Effector memory CD8-positive, alpha-beta T cell (primary cell): Measurements from ENCODE around the gene VAPB.
"Not testable (repeated sequence)": the region's sequence is repeated elsewhere in the genome, so short reads cannot be mapped to it uniquely, and the experiment has no call there.

Experiments
- ATAC-seq: fragments of 150-1000 bp; cut with Tn5 transposase; replicated peaks from 2 replicates; pipeline ENCODE4 v1.10.0; 2021; ENCODE audit warnings: mild to moderate bottlenecking, moderate library complexity
- DNase-seq, 3 experiments: peaks; one replicate each; pipeline ENCODE4 v3.0.0; 2021
- H3K27ac Mint-ChIP-seq, 2 donors: one replicate each; pipeline ENCODE4 v1.8.0; 2022; ENCODE audit warnings: mild to moderate bottlenecking in 2 of 2, mixed read lengths in 2 of 2, moderate library complexity in 2 of 2
- H3K27me3 Mint-ChIP-seq, 2 donors: one replicate each; pipeline ENCODE4 v1.8.0; 2022; ENCODE audit warnings: mixed read lengths in 2 of 2
- H3K36me3 Mint-ChIP-seq: one replicate; pipeline ENCODE4 v1.8.0; 2022; ENCODE audit warnings: mild to moderate bottlenecking, moderate library complexity, mixed read lengths; ENCODE audit not compliant: insufficient read depth
- H3K4me1 Mint-ChIP-seq, 2 donors: one replicate each; pipeline ENCODE4 v1.8.0; 2022; ENCODE audit warnings: low read depth in 2 of 2, mixed read lengths in 2 of 2
- H3K4me3 Mint-ChIP-seq, 2 donors: one replicate each; pipeline ENCODE4 v1.8.0; 2022; ENCODE audit warnings: mild to moderate bottlenecking in 2 of 2, mixed read lengths in 2 of 2, moderate library complexity in 2 of 2
- H3K9me3 Mint-ChIP-seq, 2 donors: one replicate each; pipeline ENCODE4 v1.8.0; 2022; ENCODE audit warnings: mixed read lengths in 2 of 2

Gene VAPB

DNA sequence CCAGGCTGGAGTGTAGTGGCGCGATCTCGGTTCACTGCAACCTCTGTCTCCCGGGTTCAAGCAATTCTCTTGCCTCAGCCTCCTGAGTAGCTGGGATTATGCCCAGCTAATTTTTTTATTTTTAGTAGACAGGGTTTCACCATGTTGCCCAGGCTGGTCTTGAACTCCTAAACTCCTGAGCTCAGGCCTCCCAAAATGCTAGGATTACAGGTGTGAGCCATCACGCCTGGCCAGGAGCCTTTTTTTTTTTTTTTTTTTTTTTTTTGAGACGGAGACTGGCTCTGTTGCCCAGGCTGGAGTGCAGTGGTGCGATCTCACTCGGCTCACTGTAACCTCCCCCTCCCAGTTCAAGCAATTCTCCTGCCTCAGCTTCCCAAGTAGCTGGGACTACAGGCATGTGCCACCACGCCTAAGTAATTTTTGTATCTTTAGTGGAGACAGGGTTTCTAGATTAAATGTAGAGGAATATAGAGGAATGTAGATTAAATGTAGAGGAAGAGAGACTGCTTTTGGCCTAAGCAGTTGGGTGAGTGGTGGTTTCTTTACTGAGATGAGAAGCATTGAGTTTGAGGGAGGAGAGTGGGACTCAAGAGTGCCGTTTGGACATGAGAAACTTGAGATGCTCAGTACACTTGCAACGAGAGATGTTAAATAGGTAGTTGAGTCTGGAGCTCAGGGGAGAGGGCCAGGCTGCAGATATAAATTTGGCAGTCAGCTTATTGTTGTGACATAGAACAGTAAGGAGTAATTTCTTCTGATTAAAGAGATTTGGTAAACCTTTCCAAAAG is 16.7 kb downstream of the VAPB start:
- DNase-seq (no peak), ATAC-seq (no peak)
- Mint-ChIP-seq H3K9me3 (no peaks in the 10 kb centered on the region), H3K4me1 (peaks cover 13 to 38% of the 10 kb centered on the region in 2 donors), H3K27me3 (no peaks in the 10 kb centered on the region), H3K36me3 (no peaks in the 10 kb centered on the region), H3K27ac (no peak overlapping the region), H3K4me3 (no peak overlapping the region)

DNA sequence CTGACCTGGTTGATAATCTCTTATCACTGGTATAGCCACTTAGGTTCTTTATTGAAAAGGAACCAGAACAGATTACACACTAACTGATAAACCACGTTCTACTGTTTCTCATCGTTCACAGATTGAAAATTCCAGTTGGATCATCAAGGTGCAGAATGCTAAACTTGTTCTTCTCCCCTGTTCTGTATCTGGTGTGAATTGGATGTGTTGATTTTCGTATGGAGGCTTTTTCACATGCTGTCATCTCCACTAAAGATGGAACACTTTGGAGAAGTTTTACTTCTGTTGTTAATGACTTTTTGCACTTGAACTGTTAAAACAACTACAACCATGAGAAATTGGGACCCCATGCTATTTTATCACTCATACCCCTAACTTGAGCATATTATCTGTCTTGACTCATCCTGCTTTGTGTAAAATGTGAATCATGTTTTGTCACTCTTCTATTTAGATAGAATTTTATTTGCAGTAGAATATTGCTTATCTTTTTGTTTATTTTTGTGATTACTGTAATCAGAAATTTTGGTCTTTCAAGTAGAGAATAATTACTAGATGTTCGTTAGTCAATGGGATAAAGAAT is 17.5 kb downstream of the VAPB start:
- Mint-ChIP-seq H3K27ac (no peak overlapping the region), H3K4me3 (no peak overlapping the region), H3K36me3 (no peaks in the 10 kb centered on the region)

DNA sequence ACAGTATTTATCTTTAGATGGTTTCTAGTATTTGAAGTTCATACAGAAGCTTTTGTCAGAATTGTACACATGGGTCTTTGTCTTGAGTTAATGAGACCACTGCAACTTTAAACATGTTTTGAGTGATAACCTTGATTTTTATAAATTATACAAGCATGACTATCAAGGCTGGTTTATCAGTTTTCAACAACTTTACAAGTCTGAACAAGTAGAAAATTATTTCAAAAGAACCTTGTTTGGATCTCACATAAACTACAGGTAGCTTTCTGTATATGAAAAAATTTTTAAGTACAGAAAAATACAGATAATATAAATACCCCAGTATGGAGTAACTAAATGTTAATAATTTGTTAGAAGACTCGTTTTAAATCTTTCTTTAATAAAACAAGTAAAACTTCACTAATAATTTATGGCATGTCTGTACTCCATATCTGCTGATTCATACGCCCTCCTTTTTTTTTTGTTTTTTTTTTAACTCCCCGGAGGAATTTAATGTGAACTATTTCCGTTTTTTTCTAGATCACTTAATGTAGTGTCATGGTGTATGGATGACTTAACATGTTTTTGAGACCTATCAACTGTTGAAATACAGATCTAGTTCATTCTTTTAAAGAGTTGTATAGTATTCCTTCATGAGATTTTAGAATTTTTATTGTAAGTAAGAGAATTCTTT is 18.3 kb downstream of the VAPB start:
- Mint-ChIP-seq H3K4me3 (peak overlapping the region in 1 of 2 donors; percentile 76), H3K27me3 (no peaks in the 10 kb centered on the region), H3K4me1 (peaks cover 12 to 43% of the 10 kb centered on the region in 2 donors), H3K27ac (peak overlapping the region; percentile 61 to 95), H3K36me3 (no peaks in the 10 kb centered on the region), H3K9me3 (no peaks in the 10 kb centered on the region)
- no peak for ATAC-seq
- DNase-seq, result no peak

More for the DNA sequence above, 17.5 kb downstream of the VAPB start:
- no peak for DNase-seq
- Mint-ChIP-seq H3K4me1 (peaks cover 12 to 38% of the 10 kb centered on the region in 2 donors), H3K27me3 (no peaks in the 10 kb centered on the region), H3K9me3 (no peaks in the 10 kb centered on the region)
- ATAC-seq, result no peak

DNA sequence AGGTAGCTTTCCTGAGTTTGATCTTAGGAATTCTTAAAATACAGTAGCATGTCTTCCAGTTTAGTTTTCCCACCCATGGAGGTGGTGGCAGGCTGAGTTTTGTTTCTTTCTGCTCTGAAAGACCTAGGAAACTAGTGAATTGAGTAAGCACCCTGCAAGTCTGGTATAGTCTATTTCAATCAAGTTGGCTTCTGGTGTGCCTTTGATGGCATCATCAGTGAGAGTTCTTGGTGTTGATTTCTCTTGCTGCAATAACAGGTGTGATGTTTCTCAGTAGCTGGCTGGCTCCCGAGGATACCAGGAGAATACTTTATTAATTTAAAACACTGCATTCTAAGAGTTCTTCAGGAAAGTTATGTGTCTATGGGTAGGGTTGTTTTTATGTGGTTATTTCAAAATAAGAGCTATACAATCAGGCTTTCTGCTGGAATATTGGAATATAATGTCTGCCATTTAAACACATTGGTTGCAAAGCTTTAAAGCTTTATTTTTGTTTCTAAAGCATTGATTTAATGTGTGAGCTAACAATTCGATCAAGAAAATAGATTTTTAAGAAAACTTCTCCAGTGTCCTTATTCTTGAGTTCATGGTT is 19.0 kb downstream of the VAPB start:
- DNase-seq (peak in 1 of 3 experiments; percentile 6), ATAC-seq (peak; percentile 78)
- Mint-ChIP-seq H3K4me1 (peaks cover 12 to 43% of the 10 kb centered on the region in 2 donors), H3K27me3 (no peaks in the 10 kb centered on the region), H3K9me3 (no peaks in the 10 kb centered on the region), H3K27ac (peak overlapping the region; percentile 61 to 95), H3K36me3 (no peaks in the 10 kb centered on the region), H3K4me3 (peak overlapping the region; percentile 63 to 76)

DNA sequence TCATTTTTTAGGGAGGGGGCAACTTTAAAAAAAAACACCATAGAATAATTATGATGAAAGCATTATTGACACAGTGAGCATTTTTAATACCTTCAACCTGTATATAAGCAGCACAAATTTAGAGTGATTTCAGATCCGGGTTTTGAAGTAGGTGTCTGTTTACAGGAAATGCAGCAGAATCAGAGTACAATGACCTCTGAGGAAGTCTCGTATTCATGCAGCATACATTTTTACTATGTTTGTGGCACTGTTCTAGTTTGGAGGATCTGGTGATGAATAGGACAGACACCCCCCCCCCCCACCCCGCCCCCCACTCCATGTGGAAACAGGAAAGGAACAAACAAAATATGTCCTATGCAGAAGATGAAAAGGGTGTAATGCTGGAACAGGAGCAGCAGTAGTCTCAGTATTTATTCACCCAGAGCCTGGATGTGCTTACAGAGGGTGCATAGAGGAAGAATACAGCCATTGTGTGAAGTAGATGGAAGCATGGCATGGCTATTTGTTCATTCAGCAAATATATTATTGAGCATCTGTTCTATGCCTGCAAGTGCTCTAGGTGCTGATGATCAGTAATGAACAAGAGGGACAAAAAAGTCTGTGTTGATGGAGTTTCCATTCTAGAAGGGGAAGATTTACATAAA is 19.7 kb downstream of the VAPB start:
- DNase-seq, result no peak
- no peaks in the 10 kb centered on the region for H3K36me3 Mint-ChIP-seq
- H3K27ac Mint-ChIP-seq, result peak overlapping the region; percentile 61 to 95
- H3K9me3 Mint-ChIP-seq, result no peaks in the 10 kb centered on the region
- ATAC-seq, result peak; percentile 81
- no peaks in the 10 kb centered on the region for H3K27me3 Mint-ChIP-seq
- peak overlapping the region; percentile 63 to 76 for H3K4me3 Mint-ChIP-seq
- H3K4me1 Mint-ChIP-seq, result peaks cover 12 to 43% of the 10 kb centered on the region in 2 donors

DNA sequence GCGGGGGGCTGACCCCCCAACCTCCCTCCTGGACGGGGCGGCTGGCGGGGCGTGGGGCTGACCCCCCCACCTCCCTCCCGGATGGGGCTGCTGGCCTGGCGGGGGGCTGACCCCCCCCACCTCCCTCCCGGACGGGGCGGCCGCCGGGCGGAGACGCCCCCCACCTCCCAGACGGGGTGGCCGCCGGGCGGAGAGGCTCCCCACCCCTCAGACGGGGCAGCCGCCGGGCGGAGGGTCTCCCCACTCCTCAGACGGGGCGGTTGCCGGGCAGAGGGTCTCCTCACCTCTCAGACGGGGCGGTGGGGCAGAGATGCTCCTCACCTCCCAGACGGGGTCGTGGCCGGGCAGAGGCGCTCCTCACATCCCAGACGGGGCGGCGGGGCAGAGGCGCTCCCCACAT is 25.2 kb downstream of the VAPB start:
- not testable (repeated sequence) for H3K9me3 Mint-ChIP-seq, H3K4me3 Mint-ChIP-seq, H3K27ac Mint-ChIP-seq, ATAC-seq, H3K27me3 Mint-ChIP-seq, H3K36me3 Mint-ChIP-seq, DNase-seq
- peaks cover 14 to 40% of the 10 kb centered on the region in 2 donors for H3K4me1 Mint-ChIP-seq

DNA sequence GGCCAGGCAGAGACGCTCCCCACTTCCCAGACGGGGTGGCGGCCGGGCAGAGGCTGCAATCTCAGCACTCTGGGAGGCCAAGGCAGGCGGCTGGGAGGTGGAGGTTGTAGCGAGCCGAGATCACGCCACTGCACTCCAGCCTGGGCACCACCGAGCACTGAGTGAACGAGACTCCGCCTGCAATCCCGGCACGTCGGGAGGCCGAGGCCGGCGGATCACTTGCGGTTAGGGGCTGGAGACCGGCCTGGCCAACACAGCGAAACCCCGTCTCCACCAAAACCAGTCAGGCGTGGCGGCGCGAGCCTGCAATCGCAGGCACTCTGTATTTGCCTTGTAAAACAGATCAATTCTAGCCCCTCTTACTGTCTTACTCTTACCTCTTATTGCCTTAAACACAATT is 25.8 kb downstream of the VAPB start:
- H3K27me3 Mint-ChIP-seq, DNase-seq, H3K36me3 Mint-ChIP-seq, H3K4me3 Mint-ChIP-seq, ATAC-seq, H3K9me3 Mint-ChIP-seq: not testable (repeated sequence)
- Mint-ChIP-seq H3K4me1 (peaks cover 14 to 36% of the 10 kb centered on the region in 2 donors), H3K27ac (peak overlapping the region; percentile 20 to 91)

DNA sequence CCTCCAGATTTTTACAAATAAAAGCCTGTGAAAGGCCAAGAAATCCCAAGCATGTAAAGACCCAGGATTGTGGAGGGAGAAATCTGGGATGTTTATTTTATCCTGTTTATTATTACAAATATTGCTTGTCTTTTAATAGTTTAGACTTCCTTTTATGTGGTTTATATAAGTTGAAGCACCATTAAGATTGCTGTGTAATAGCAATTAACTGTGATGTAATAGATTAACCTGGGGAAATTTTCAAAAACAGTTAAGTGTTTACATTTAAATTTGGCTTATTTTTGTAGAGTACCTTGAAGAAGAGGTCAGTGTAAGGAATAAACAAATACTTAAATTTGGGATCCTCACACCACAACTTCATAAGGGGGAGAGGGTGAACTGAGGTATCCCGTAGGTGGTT is 27.0 kb downstream of the VAPB start:
- Mint-ChIP-seq H3K27me3 (no peaks in the 10 kb centered on the region), H3K4me1 (peaks cover 16 to 28% of the 10 kb centered on the region in 2 donors), H3K27ac (peak overlapping the region; percentile 57 to 91), H3K9me3 (no peaks in the 10 kb centered on the region), H3K36me3 (peaks cover 12% of the 10 kb centered on the region), H3K4me3 (peak overlapping the region; percentile 5 to 37)
- ATAC-seq (no peak), DNase-seq (no peak)

DNA sequence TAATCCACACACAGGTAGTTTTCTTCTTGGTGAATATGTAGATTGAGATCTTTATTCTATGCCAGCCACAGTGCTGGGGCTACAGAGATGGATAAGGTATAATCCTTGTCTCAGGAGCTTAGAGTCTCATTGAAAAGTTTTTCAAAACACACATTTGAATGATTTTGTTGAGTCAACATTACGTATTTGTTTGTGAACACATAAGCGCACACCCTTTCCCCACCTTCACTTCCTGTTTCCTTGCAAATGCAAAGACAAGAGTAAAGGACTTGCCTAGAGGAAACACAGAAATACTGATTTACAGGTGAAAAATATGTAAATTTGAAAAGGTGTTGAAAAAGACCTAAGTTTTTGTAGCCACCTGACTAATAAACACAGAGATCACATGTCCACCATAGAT is 27.8 kb downstream of the VAPB start:
- peaks cover 16 to 27% of the 10 kb centered on the region in 2 donors for H3K4me1 Mint-ChIP-seq
- H3K27ac Mint-ChIP-seq, result peak overlapping the region; percentile 57 to 91
- no peak for DNase-seq
- peak overlapping the region; percentile 5 to 37 for H3K4me3 Mint-ChIP-seq
- no peaks in the 10 kb centered on the region for H3K9me3 Mint-ChIP-seq
- peaks cover 14% of the 10 kb centered on the region for H3K36me3 Mint-ChIP-seq
- ATAC-seq, result peak; percentile 51
- H3K27me3 Mint-ChIP-seq, result no peaks in the 10 kb centered on the region

DNA sequence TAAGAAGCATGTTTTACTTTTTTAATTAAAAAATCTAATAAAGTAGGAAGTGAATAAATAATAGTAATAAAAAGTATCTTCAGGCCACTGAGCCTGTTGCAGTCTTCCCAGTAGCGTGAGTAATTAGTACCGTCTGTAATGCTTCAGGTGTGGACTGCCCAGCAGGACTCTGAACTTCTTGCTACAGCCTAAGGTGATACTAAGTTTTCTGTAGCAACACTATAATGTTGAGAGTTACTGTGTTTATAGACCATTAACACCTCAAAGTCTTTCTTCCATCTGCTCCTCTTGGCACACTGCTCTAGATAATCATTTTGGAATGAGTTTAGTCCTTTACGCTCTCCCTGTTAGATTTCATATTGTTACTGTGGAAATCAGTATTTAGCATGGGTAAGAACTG is 28.4 kb downstream of the VAPB start:
- H3K4me3 Mint-ChIP-seq, result no peak overlapping the region
- H3K27ac Mint-ChIP-seq, result peak overlapping the region; percentile 37 to 91
- H3K27me3 Mint-ChIP-seq, result no peaks in the 10 kb centered on the region
- no peaks in the 10 kb centered on the region for H3K9me3 Mint-ChIP-seq
- ATAC-seq, result no peak
- no peak for DNase-seq
- H3K36me3 Mint-ChIP-seq, result peaks cover 14% of the 10 kb centered on the region
- peaks cover 16 to 23% of the 10 kb centered on the region in 2 donors for H3K4me1 Mint-ChIP-seq

DNA sequence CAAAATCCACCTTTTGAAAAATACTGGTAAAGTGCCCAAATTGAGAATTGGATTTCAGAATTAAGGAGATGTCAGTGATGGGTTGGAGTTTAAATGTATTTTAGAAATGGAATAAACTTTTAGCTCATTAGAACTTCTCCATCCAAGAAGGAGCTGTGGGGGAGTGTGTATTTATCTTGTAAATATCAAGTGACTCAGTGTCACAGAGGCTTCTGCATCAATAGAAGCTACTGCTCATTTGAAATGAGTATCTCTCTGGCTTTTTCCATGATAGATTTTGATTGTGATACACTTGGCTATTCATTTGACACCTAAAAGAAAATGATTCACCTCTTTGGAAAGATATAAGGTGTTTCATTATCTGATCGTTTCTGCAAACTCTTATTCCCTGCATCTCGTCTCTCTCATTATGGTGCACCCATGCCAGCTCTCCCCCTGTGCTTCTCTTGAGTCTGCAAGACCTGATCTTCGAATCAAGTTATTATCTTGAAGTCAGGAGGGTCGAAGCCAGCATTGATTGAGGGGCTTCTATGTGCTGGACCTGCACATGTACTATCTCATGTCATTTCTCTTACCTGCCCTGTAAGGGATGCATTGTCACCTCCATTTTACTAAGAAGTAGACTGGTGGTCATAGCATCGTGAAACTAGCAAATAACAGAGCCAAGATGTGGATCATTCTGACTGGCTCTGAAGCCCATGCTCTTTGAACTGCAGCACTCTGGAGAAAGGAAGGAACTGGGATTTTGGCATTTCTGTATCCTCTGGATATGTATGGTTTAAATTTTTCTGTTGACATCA is 30.1 kb downstream of the VAPB start:
- no peak for ATAC-seq
- no peak overlapping the region for H3K4me3 Mint-ChIP-seq
- H3K27me3 Mint-ChIP-seq, result no peaks in the 10 kb centered on the region
- no peak for DNase-seq
- peaks cover 18% of the 10 kb centered on the region for H3K36me3 Mint-ChIP-seq
- peaks cover 16 to 25% of the 10 kb centered on the region in 2 donors for H3K4me1 Mint-ChIP-seq
- peak overlapping the region; percentile 70 to 79 for H3K27ac Mint-ChIP-seq
- no peaks in the 10 kb centered on the region for H3K9me3 Mint-ChIP-seq

DNA sequence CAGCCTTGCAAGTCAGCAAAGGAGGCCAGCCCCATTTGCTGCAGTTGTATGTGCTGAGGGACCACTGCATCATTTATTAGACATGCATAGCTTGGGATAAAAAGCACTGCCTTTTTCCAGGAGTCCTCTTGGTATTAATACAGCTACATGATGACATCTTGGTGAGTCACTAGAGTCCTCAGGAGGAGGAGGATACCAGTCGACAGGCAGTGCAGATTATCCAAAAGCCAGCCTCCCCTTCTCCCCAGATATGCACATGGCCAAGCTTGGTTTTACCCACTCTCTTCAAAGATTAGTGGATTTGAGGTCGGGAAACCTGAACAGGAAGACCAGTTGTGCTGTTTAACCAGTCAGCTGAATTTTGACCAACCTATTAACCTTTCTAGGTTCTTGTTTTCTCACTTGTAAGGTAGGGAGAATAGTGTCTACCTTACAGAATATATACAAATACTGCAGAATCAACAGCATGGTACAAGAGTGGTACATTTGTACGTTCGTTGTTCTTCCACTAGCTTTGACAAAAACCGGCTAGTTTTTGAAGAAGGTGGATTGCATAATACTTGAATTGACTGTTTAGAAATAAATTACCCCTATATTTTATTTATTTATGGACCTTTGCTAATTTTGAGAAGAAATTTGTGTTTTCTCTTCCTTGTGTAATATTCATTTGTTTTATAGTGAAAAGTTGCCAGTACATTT is 31.9 kb downstream of the VAPB start:
- H3K27me3 Mint-ChIP-seq, result no peaks in the 10 kb centered on the region
- DNase-seq (no peak), ATAC-seq (no peak)
- peak overlapping the region in 1 of 2 donors; percentile 58 for H3K27ac Mint-ChIP-seq
- no peaks in the 10 kb centered on the region for H3K9me3 Mint-ChIP-seq
- H3K4me1 Mint-ChIP-seq, result peaks cover 20 to 23% of the 10 kb centered on the region in 2 donors
- H3K4me3 Mint-ChIP-seq, result no peak overlapping the region
- H3K36me3 Mint-ChIP-seq, result peaks cover 18% of the 10 kb centered on the region
